Measurements from ENCODE around the gene SFXN2.
"Not testable (repeated sequence)": the region's sequence is repeated elsewhere in the genome, so short reads cannot be mapped to it uniquely, and the experiment has no call there.

SFXN2 gene

DNA sequence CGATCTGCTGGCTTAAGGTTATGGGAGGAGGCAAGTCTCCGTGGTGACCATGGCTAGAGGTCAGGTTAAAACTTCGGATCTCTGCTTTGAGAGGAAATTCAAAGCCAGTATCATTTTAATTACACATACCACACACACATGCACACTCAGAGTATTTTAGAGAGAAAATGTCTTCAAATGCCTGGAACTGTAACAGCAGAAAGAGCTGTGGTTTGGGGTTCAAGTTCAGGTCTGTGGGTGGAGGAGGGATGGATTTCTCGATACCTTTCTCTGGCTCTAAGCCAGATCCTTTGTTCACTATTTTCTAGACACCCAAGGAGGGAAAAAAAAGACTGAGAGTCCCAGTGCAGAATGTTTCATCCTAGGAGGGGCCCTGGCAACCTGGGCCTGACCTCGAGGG, 32.7 kb upstream of the SFXN2 start:
- DNase-seq, result no peak

- DNase-seq, result no peak
Measured at GRCh38 chr10:102682416-102682815, 32.0 kb upstream of the SFXN2 start.

DNA sequence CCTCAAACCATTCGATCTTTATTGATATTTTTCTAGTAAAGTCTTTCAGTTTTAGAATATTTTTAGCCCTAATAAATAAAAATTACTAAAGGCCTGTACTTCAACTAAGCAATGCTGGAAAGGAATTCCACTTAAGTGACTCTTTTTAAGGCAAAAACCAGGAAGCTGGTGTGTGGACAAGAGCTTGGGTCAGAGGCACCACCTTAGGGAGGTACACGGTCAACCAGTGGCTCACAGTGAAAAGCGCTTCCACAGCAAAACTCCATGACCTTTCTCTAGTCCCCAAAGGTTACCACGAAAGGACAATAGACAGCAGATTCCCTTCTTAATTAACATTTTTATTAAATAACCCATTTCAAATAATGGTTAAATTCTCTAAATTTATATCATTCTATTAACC, 31.5 kb upstream of the SFXN2 start:
- no peak for DNase-seq

GRCh38 chr10:102683736-102684135, 30.7 kb upstream of the SFXN2 start:
- no peak for DNase-seq

DNA sequence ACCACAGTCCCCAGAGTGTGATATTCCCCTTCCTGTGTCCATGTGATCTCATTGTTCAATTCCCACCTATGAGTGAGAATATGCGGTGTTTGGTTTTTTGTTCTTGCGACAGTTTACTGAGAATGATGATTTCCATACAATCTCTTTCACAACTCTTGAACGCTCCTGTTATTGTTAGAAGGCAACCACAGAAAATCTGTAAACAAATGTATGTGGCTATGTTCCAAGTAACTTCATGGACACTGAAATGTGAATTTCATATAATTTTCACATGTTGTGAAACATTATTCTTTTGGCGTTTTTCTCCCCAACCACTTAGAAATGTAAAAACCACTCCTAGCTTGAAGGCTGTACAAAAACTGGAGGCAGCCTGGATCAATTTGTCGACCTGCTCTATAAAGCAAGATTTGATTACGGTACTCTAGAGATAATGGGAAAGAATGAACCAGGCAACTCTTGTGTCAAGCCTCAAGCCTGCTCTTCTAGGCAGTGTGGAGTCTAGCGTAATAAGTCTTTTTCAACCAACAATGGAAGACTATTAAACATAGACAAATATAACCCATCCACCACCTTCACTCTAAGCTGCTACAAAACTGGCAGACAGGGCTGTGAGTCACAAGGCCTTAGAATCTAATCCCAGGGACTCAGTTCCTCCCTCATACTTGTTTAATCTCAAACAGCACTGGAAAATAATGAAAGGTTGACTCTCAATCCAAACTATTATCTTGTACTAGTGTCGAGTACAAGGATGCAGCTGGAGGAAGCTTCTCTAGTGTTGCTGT, 23.0 kb upstream of the SFXN2 start:
- DNase-seq, result no peak

GRCh38 chr10:102695401-102695800, 19.0 kb upstream of the SFXN2 start:
- DNase-seq, result not testable (repeated sequence)

DNA sequence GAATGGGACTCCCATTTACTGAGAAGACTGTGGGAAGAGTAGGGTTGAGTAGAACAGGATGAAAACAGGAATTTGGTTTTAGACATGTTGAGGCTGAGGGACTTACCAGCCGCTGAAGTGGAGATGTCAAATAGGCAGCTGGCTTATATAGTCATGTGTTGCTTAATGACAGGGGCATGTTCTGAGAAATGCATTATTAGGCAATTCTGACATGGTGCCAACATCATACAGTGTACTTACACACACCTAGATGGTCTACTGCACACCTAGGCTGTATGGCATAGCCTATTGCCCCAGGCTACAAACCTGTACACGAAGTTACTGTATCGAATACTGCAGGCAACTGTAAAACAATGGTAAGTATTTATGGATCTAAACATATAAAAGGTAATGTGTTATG, 17.7 kb upstream of the SFXN2 start:
- no peak for DNase-seq

GRCh38 chr10:102698894-102699293, 15.5 kb upstream of the SFXN2 start:
- DNase-seq, result no peak

DNA sequence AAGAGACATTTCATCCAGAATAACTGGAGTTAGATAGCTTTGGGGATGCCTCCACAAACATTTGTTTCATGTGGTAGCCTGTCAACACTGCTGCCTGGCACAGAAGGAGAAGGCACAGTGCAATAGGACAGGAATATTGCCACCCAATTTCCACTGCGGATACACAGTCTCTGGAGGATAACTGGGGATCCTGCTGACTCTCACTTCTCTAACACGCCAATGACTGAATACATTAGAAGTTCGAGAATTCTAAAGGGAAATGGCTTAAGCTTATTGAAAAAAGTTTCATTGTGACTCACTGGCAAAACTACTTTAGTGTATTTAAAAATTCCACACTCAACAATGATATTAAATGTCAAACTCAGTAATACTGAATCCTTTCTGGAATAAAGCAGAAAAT, 13.2 kb upstream of the SFXN2 start:
- no peak for DNase-seq

DNA sequence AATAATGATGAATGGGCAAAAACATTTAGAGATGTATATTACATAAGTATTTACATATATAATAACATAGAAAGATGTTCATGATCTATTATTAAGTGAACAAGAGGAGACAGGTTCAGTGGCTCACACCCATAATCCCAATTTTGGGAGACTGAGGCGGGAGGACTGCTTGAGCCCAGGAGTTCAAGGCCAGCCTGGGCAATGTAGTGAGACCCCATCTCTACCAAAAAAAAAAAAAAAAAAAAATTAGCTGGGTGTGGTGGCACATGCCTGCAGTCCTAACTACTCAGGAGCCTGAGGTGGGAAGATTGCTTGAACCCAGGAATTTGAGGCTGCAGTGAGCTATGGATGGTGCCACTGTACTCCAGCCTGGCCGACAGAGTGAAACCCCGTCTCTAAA, 12.6 kb upstream of the SFXN2 start:
- no peak for DNase-seq

GRCh38 chr10:102702742-102703141, 11.7 kb upstream of the SFXN2 start:
- no peak for DNase-seq

GRCh38 chr10:102704915-102705314, 9.5 kb upstream of the SFXN2 start:
- no peak for DNase-seq

DNA sequence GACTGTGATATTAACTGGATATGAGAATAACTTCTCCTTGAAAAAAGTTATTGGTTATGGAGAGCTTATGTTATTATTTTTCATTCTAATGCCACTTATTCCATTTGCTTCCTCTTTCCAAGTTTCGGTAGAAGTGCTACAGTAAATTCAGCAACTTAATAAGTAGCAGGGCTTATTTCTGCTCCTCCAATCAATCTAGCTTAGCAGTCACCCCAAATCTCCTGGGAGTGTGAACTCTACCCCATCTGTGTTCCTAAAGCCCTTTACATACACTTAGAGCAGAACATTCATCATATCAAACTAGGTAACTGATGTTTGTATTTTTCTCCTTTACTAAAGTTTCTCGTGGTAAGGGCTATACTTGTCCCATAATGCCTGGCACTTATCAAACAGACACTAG, 8.9 kb upstream of the SFXN2 start:
- no peak for DNase-seq

DNA sequence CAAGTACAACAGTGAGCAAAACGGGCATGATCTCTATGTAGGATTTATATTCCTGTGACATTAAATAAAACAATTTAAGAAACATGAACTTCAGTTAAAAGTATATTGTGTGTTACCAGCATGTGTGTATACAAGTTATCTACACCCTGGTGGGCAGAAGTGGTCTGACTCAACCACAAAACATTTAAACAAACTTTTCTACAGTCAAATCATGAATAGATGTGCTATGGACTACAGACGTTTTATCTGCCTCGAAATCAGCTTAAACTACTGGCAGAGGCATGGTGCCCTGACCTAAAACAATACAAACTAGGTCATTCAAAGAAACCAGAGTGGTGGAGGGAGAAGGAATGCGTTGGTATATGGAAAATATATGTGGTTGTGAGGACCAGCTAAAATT, 3.8 kb upstream of the SFXN2 start:
- no peak for DNase-seq

DNA sequence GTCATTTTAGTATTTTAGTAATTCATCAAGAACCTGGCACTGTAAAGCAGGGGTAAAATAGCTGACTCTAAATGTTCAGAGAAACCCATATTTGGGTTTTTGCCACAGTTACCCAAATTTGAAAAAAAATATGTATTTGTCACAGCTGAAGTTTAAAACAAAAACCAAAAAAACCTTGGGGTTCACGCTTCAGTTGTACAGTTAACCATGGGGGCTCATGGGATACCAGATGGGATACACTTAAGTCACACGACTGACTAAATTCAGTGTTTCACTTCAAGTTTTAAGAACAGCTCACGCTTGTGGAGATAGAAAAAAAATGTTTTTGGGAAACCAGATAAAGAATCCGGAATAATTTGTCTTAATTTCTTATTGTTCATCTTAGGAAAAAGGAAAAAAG, 2.3 kb upstream of the SFXN2 start:
- no peak for DNase-seq

DNA sequence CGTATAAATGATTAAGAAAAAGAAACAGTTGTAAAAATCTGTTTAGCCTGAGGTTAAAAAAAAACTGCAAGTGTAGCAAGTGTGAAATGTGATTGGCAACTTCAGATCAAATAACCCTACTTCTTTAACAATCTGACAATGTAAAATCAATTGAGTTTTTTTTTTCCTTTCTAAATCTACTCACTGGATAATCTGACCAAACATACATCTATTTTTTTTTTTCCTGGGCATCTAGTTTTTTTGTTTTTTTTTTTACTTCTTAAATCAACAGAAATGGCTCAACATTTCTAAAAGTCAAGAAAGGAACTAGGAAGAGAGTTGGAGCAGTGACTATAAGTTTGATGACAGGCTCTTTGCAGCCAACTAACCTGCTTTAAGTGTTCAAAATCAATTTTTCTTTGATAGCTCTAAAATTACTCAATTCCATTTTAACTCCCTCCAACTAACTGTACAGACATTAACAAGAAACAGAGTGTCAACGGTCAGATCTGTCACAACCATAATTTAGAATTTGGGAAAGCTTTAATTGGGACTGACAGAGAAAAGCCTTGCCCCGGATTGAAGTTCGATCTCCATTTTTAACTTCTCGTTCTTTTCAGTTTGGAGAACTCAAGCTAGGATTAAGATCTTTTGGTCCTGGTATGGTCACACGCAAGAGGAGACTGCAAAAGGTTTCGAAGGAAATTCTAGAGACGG, 1.4 kb upstream of the SFXN2 start:
- no peak for DNase-seq

GRCh38 chr10:102713539-102713813, 960 bp upstream of the SFXN2 start:
- no peak for DNase-seq

GRCh38 chr10:102713814-102714620, 419 bp upstream of the SFXN2 start, which contains the start of gene ARL3:
Gene ARL3, minus strand, starts transcription at chr10:102714397. Its CDS starts 122 bp downstream, at chr10:102714275.
- peak; percentile 97 to 98 for DNase-seq

DNA sequence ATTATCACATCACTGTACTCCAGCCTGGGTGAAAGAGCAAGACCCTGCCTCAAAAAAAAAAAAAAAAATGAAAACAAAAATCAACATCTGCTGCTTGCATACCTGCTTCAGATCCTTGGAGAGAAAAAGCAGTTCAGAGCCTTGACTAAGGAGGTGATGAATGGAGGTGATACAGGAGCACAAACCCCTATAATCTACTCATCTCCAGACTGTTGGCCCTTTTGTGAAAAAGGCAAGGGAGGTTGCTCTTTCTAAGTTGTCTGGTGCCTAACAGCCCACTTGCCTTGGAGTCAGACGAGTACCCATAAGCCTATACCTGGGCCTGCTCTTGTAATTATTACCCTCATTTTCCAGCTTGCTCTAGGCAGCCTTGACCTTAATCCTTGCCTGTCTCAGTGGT, 1.4 kb downstream of the SFXN2 start:
- DNase-seq, result no peak

- DNase-seq, result not testable (repeated sequence)
Measured at GRCh38 chr10:102716900-102717565, 2.6 kb downstream of the SFXN2 start.

GRCh38 chr10:102718220-102718619, 3.8 kb downstream of the SFXN2 start:
- DNase-seq, result no peak

- no peak for DNase-seq
Measured at GRCh38 chr10:102720337-102720736, 5.9 kb downstream of the SFXN2 start.

GRCh38 chr10:102720775-102721301, 6.4 kb downstream of the SFXN2 start:
- no peak for DNase-seq

Data from hippocampal formation (tissue), 2 donors.